Esophagus muscularis mucosa (tissue), 3 donors: ENCODE data around the gene LCOR.

Source experiments
- POLR2AphosphoS5 ChIP-seq, 2 donors: sonication (generic); formaldehyde crosslinking; IDR thresholded peaks; one replicate each; pipeline ENCODE4 v1.6.1; 2017; ENCODE audit warnings: antibody characterized with exemption in 2 of 2
- TF ChIP-seq, protein P1 (sequence below), 3 experiments: fragments of 200-600 bp in 2 of 3; fragments of 450-650 bp in 1 of 3; sonication (generic) in 2 of 3; IDR thresholded peaks; one replicate each; pipeline ENCODE4 v1.5.1; 2017 to 2019; ENCODE audit warnings: antibody characterized with exemption in 3 of 3, mild to moderate bottlenecking in 2 of 3, moderate library complexity in 1 of 3

GRCh38 chr10:97038688-97039087 is 206.6 kb downstream of the LCOR start:
- TF ChIP-seq, protein P1, sequence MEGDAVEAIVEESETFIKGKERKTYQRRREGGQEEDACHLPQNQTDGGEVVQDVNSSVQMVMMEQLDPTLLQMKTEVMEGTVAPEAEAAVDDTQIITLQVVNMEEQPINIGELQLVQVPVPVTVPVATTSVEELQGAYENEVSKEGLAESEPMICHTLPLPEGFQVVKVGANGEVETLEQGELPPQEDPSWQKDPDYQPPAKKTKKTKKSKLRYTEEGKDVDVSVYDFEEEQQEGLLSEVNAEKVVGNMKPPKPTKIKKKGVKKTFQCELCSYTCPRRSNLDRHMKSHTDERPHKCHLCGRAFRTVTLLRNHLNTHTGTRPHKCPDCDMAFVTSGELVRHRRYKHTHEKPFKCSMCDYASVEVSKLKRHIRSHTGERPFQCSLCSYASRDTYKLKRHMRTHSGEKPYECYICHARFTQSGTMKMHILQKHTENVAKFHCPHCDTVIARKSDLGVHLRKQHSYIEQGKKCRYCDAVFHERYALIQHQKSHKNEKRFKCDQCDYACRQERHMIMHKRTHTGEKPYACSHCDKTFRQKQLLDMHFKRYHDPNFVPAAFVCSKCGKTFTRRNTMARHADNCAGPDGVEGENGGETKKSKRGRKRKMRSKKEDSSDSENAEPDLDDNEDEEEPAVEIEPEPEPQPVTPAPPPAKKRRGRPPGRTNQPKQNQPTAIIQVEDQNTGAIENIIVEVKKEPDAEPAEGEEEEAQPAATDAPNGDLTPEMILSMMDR (IDR thresholded peaks at IDR 0.05) = no peak
- no peak for TF ChIP-seq POLR2AphosphoS5 (IDR thresholded peaks at IDR 0.05)
